Trophoblast cell (in vitro differentiated cells and primary cell): ENCODE results near the gene FAM151A.

Experiments used
- DNase-seq, 2 donors: peaks; one replicate each; pipeline ENCODE4 v3.0.0-alpha.2; 2016
- H2AFZ ChIP-seq: 2 replicates; pipeline ENCODE4 v1.6.1; 2013; ENCODE audit warnings: low read length, moderate library complexity, mild to moderate bottlenecking; ENCODE audit not compliant: insufficient read depth, poor library complexity
- H2AK5ac ChIP-seq: 2 replicates; pipeline ENCODE4 v1.6.1; 2013; ENCODE audit warnings: mild to moderate bottlenecking, low read length
- H2BK120ac ChIP-seq: 2 replicates; pipeline ENCODE4 v1.6.1; 2013; ENCODE audit warnings: low read length, mild to moderate bottlenecking, moderate library complexity; ENCODE audit not compliant: insufficient read depth, poor library complexity
- H2BK12ac ChIP-seq: 2 replicates; pipeline ENCODE4 v1.6.1; 2013; ENCODE audit warnings: mild to moderate bottlenecking, low read length, moderate library complexity
- H2BK5ac ChIP-seq: 2 replicates; pipeline ENCODE4 v1.6.1; 2013; ENCODE audit warnings: low read length, low read depth, moderate library complexity, mild to moderate bottlenecking; ENCODE audit not compliant: poor library complexity
- H3K14ac ChIP-seq: 2 replicates; pipeline ENCODE4 v1.6.1; 2013; ENCODE audit warnings: mild to moderate bottlenecking, low read length
- H3K18ac ChIP-seq: 2 replicates; pipeline ENCODE4 v1.6.1; 2013; ENCODE audit warnings: mild to moderate bottlenecking, low read length
- H3K23ac ChIP-seq: 2 replicates; pipeline ENCODE4 v1.6.1; 2013; ENCODE audit warnings: low read length
- H3K27ac ChIP-seq: 2 replicates; pipeline ENCODE4 v1.5.1; 2013; ENCODE audit warnings: low read depth, mild to moderate bottlenecking, inconsistent platforms, low read length, moderate library complexity
- H3K27me3 ChIP-seq: 2 replicates; pipeline ENCODE4 v1.6.1; 2013; ENCODE audit warnings: inconsistent platforms, mild to moderate bottlenecking, low read length, moderate library complexity; ENCODE audit not compliant: insufficient read depth
- H3K36me3 ChIP-seq, 2 experiments: 1 replicate in 1 of 2; 2 replicates in 1 of 2; pipeline ENCODE4 v1.6.1; 2013; ENCODE audit warnings: low read length in 2 of 2, mild to moderate bottlenecking in 2 of 2, moderate library complexity in 1 of 2; ENCODE audit not compliant: insufficient read depth in 2 of 2, control insufficient read depth in 1 of 2
- H3K4ac ChIP-seq: 2 replicates; pipeline ENCODE4 v1.6.1; 2013; ENCODE audit warnings: low read depth, mild to moderate bottlenecking, low read length, moderate library complexity
- H3K4me1 ChIP-seq, 2 experiments: 1 replicate in 1 of 2; 2 replicates in 1 of 2; pipeline ENCODE4 v1.6.1; 2013; ENCODE audit warnings: low read length in 2 of 2, mild to moderate bottlenecking in 2 of 2, moderate library complexity in 1 of 2; ENCODE audit not compliant: insufficient read depth in 2 of 2, control insufficient read depth in 1 of 2
- H3K4me2 ChIP-seq: 2 replicates; pipeline ENCODE4 v1.6.1; 2013; ENCODE audit warnings: inconsistent platforms, mild to moderate bottlenecking, low read length, moderate library complexity
- H3K4me3 ChIP-seq: 2 replicates; pipeline ENCODE4 v1.5.1; 2013; ENCODE audit warnings: mild to moderate bottlenecking, low read depth, low read length, inconsistent platforms
- H3K79me1 ChIP-seq: one replicate; pipeline ENCODE4 v1.6.1; 2013; ENCODE audit warnings: low read length
- H3K79me2 ChIP-seq: 2 replicates; pipeline ENCODE4 v1.6.1; 2013; ENCODE audit warnings: low read length, mild to moderate bottlenecking; ENCODE audit not compliant: control insufficient read depth, insufficient read depth, poor library complexity
- H3K9ac ChIP-seq: 2 replicates; pipeline ENCODE4 v1.6.1; 2013; ENCODE audit warnings: mild to moderate bottlenecking, low read length
- H3K9me3 ChIP-seq: 2 replicates; pipeline ENCODE4 v1.6.1; 2013; ENCODE audit warnings: low read depth, mild to moderate bottlenecking, control low read depth, inconsistent platforms, low read length; ENCODE audit not compliant: insufficient read depth
- H4K12ac ChIP-seq: 2 replicates; pipeline ENCODE4 v1.6.1; 2013; ENCODE audit warnings: low read depth, mild to moderate bottlenecking, low read length, moderate library complexity
- H4K8ac ChIP-seq: 2 replicates; pipeline ENCODE4 v1.6.1; 2013; ENCODE audit warnings: low read depth, mild to moderate bottlenecking, low read length, moderate library complexity
- H4K91ac ChIP-seq: one replicate; pipeline ENCODE4 v1.6.1; 2013; ENCODE audit warnings: low read depth, mild to moderate bottlenecking, low read length, moderate library complexity
- WGBS: extraction: QIAGEN DNeasy Blood & Tissue Kit; methylation state at CpG from one replicate; pipeline ENCODE4 v1.1.7; 2013; ENCODE audit warnings: missing lambda C conversion rate; ENCODE audit not compliant: insufficient read length, insufficient coverage; ENCODE audit errors: extremely low coverage; 5-methylcytosine and 5-hydroxymethylcytosine counted together

FAM151A gene

DNA sequence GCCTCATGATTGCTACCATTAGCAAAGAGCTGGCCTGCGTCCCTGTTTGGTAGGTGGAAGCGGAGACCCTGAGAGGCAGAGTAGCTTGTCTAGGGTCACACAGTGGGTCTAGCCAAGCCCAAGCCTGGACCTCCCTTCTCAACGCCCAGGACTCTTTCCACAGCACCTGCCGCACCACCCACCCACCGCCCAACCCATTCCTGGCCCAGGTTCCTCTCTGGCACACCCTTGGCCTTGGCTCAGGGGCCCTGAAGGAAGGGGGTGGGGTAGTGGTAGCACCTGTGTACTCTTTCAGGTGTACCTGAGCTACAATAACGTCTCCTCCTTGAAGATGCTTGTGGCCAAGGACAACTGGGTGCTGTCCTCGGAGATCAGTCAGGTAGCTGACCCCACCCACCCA lies 19.3 kb downstream of the FAM151A start:
- no peak overlapping the region for H3K4ac ChIP-seq
- H3K36me3 ChIP-seq: no peaks in the 10 kb centered on the region
- no peak overlapping the region for H3K18ac ChIP-seq
- DNase-seq: no peak
- WGBS: no CpG with 5 or more reads among the region's 7 CpGs
- H2AFZ ChIP-seq: no peak overlapping the region
- no peaks in the 10 kb centered on the region for H3K27me3 ChIP-seq
- H3K14ac ChIP-seq: no peak overlapping the region
- peaks cover 2% of the 10 kb centered on the region for H3K9me3 ChIP-seq
- no peaks in the 10 kb centered on the region for H3K79me1 ChIP-seq
- H4K8ac ChIP-seq: no peak overlapping the region
- H3K27ac ChIP-seq: no peak overlapping the region
- H3K23ac ChIP-seq: no peak overlapping the region
- no peak overlapping the region for H2AK5ac ChIP-seq
- H4K91ac ChIP-seq: no peak overlapping the region
- H2BK120ac ChIP-seq: no peak overlapping the region
- H3K9ac ChIP-seq: no peak overlapping the region
- no peak overlapping the region for H2BK5ac ChIP-seq
- no peak overlapping the region for H3K4me3 ChIP-seq
- H3K4me2 ChIP-seq: no peak overlapping the region
- H3K4me1 ChIP-seq: no peaks in the 10 kb centered on the region
- H2BK12ac ChIP-seq: no peak overlapping the region
- no peaks in the 10 kb centered on the region for H3K79me2 ChIP-seq
- H4K12ac ChIP-seq: no peak overlapping the region

DNA sequence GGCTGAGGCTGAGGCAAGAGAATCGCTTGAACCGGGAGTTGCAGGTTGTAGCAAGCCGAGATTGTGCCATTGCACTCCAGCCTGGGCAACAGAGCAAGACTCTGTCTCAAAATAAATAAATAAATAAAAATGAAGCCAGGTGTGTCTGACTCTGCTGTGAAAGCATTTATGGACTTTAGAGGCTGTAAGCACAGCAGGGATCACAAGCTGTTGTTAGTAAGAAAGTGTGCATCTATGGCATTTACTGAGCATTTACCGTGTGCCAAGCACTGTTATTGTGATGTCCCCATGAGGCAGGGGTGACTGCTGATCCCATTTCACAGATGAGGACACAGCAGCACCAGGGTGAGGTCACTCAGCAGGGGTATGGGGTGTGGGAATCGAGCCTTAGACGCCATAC lies 20.1 kb downstream of the FAM151A start:
- Histone ChIP-seq H4K12ac (no peak overlapping the region), H4K8ac (no peak overlapping the region), H3K27me3 (no peaks in the 10 kb centered on the region), H2BK5ac (no peak overlapping the region), H3K9me3 (peaks cover 2% of the 10 kb centered on the region), H3K4me3 (no peak overlapping the region), H3K27ac (no peak overlapping the region), H3K79me2 (no peaks in the 10 kb centered on the region), H3K36me3 (no peaks in the 10 kb centered on the region), H3K4ac (no peak overlapping the region), H3K14ac (no peak overlapping the region), H3K79me1 (no peaks in the 10 kb centered on the region), H3K4me2 (no peak overlapping the region), H4K91ac (no peak overlapping the region), H2BK12ac (no peak overlapping the region), H3K4me1 (no peaks in the 10 kb centered on the region), H3K23ac (no peak overlapping the region), H3K18ac (no peak overlapping the region), H2BK120ac (no peak overlapping the region), H2AK5ac (no peak overlapping the region), H3K9ac (no peak overlapping the region), H2AFZ (no peak overlapping the region)
- DNase-seq: peak; percentile 44 to 76
- no CpG with 5 or more reads among the region's 6 CpGs for WGBS

DNA sequence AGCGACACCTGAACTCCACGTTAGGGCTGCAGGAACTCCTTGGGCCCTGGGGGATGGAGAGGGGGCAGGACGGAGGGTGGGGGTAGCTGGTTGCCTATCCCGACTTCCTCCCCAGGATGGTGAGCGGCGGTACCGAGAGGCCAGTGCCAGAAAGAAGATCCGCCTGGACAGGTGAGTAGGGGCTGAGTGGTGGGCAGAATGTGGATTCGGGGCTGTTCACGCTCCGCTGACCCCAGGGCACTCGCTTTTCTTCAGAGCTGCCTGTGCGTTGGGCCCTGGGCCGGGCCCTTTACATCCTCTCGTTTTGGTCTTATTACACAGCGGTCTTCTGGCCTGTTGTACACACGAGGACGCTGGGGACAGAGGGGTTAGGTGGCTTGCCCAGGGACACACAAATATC lies 20.8 kb downstream of the FAM151A start:
- Histone ChIP-seq H4K8ac (no peak overlapping the region), H2AFZ (no peak overlapping the region), H3K27me3 (no peaks in the 10 kb centered on the region), H3K79me2 (no peaks in the 10 kb centered on the region), H2BK5ac (no peak overlapping the region), H3K36me3 (no peaks in the 10 kb centered on the region), H3K4me1 (no peaks in the 10 kb centered on the region), H3K4me2 (no peak overlapping the region), H2BK120ac (no peak overlapping the region), H4K91ac (no peak overlapping the region), H3K23ac (no peak overlapping the region), H3K14ac (no peak overlapping the region), H4K12ac (no peak overlapping the region), H3K18ac (no peak overlapping the region), H3K27ac (no peak overlapping the region), H2AK5ac (no peak overlapping the region), H2BK12ac (no peak overlapping the region), H3K4me3 (no peak overlapping the region), H3K4ac (no peak overlapping the region), H3K9me3 (peaks cover 2% of the 10 kb centered on the region), H3K79me1 (no peaks in the 10 kb centered on the region), H3K9ac (no peak overlapping the region)
- no peak for DNase-seq
- WGBS: no CpG with 5 or more reads among the region's 18 CpGs

DNA sequence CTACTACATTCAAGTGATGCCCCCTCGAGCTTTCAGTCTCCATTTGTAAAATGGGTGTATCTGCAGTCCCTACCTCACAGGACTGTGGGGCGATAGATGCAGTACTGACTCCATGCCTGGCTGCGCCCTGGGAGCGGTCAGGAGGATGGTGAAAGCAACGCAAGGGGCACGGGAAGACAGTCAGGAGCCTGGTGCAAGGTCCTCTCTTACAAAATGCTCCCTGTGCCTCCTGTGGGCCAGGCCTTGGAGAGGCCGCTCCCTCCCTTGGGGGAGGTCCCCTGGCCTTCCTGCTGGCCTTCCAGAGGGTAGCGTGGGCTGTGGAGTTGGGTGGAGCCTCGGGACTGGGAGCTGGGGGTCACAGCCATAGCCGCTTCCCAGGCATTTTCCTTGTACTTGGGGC lies 21.6 kb downstream of the FAM151A start:
- H3K4ac ChIP-seq: no peak overlapping the region
- H2BK12ac ChIP-seq: no peak overlapping the region
- no peaks in the 10 kb centered on the region for H3K79me1 ChIP-seq
- no peak overlapping the region for H3K27ac ChIP-seq
- no peak overlapping the region for H2BK120ac ChIP-seq
- no peak overlapping the region for H2BK5ac ChIP-seq
- H3K4me2 ChIP-seq: no peak overlapping the region
- no peaks in the 10 kb centered on the region for H3K79me2 ChIP-seq
- H4K12ac ChIP-seq: no peak overlapping the region
- no peak overlapping the region for H3K18ac ChIP-seq
- H3K9ac ChIP-seq: no peak overlapping the region
- H3K4me1 ChIP-seq: no peaks in the 10 kb centered on the region
- H4K91ac ChIP-seq: no peak overlapping the region
- WGBS: no CpG with 5 or more reads among the region's 10 CpGs
- no peak overlapping the region for H2AFZ ChIP-seq
- H3K14ac ChIP-seq: no peak overlapping the region
- H3K36me3 ChIP-seq: no peaks in the 10 kb centered on the region
- H3K23ac ChIP-seq: no peak overlapping the region
- no peak overlapping the region for H3K4me3 ChIP-seq
- H4K8ac ChIP-seq: no peak overlapping the region
- DNase-seq: no peak
- H3K27me3 ChIP-seq: no peaks in the 10 kb centered on the region
- H3K9me3 ChIP-seq: peaks cover 2% of the 10 kb centered on the region
- no peak overlapping the region for H2AK5ac ChIP-seq
